ENCODE data around the gene HAP1. TPM values are rescaled to one million over a fixed set of nuclear protein-coding genes. Genes with fewer than 3 reads are reported as not detected.
"Not testable (repeated sequence)": the region's sequence is repeated elsewhere in the genome, so short reads cannot be mapped to it uniquely, and the experiment has no call there.

The HAP1 gene
- total RNA-seq, 2 donors from 2014 or later = not detected

DNA sequence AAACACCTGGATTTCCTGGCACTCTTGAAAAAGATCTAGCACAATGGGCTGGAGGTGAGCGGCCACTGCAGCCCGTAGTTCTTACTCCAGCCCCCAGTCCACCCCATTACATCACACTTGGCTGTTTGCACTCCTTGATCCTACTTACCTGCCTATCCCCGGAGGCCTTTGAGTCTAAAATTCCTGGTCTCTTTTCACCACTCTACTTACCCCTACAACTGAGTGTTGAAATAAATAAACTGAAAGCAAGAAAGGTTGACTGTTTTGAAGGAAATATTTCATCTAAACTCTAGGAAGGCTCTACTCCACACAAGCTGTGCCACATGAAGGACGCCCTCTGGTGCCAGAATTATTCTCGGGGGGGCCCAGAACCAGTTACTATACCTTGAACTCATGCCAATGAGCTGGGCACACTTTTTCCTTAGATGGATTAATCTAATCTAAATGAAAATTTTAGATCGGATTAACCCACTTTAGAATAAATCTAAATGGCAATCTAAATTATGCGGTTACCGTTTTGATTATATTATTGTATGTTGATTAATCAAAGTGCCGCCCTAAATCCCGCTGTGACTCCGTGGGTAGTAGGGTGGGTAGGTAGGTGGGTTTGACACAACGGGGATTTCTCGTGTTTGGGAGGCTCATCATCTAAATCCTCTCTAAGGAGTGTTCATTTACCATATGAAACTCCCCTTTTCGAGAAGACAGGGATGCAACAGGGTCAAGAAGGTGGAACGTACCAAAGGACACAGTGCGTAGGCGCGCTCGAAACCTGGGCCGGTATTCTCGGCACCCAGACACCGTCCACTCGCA lies 46.4 kb downstream of the HAP1 start:
- DNase-seq (ENCODE audit: low spot score in 2 of 2) (peak in 1 of 2 donors; percentile 46), ATAC-seq (no peak)
- H3K36me3 Mint-ChIP-seq = peaks cover 33 to 34% of the 10 kb centered on the region in 2 donors
- no peaks in the 10 kb centered on the region for H3K9me3 Mint-ChIP-seq
- peak overlapping the region; percentile 99 to 100 for H3K27ac Mint-ChIP-seq

DNA sequence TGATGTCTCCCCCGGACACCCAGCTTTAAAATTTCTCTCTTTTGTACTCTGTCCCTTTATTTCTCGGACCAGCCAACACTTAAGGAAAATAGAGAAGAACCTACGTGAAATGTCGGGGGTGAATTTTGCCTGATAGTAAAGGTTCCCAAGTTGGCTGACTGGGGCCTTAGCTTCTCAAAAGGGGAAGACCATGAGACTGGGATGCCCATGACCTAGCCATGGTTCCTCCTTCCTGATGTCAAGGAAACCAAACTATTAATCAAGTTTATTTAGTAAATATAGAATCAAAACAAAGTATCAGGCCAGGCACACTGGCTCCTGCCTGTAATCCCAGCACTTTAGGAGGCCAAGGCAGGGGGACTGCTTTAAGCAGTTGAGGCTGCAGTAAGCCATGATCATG lies 48.2 kb downstream of the HAP1 start:
- Mint-ChIP-seq H3K36me3 (peaks cover 17 to 18% of the 10 kb centered on the region in 2 donors), H3K9me3 (no peaks in the 10 kb centered on the region), H3K27ac (no peak overlapping the region)
- DNase-seq (ENCODE audit: low spot score in 2 of 2) (no peak), ATAC-seq (no peak)

DNA sequence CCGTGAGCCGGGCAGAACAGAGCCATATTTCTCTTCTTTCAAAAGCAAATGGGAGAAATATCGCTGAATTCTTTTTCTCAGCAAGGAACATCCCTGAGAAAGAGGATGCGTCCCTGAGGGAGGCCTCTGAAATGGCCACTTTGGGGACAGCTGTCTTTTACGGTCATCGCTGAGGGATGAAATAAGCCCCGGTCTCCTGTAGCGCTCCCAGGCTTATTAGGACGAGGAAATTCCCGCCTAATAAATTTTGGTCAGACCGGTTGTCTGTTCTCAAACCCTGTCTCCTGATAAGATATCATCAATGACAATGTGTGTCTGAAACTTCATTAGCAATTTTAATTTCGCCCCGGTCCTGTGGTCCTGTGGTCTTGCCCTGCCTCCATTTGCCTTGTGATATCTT lies 48.7 kb downstream of the HAP1 start:
- not testable (repeated sequence) for H3K27ac Mint-ChIP-seq; H3K9me3 Mint-ChIP-seq; DNase-seq (ENCODE audit: low spot score in 2 of 2); ATAC-seq
- H3K36me3 Mint-ChIP-seq = peaks cover 15 to 17% of the 10 kb centered on the region in 2 donors

DNA sequence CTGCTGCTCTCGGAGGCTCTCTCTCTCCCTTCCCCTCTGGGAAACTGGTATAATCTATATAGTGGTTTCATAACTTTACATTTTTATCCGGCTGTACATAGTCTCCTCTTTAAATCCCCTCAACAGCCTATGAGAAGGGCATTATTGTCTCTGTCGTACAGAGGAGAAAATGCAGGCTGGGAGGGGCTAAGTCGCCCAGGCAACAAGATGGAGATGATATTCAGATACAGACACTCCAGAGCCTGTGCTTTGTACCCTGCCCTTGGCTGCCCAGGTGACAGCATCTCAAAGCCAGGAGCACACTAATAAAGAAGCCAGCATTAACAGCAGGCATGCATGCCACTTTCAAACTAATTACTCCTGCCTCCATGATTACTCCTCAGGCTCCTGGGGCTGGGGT lies 50.4 kb downstream of the HAP1 start:
- no peak for ATAC-seq
- peaks cover 0 to 3% of the 10 kb centered on the region in 2 donors for H3K36me3 Mint-ChIP-seq
- DNase-seq (ENCODE audit: low spot score in 2 of 2) = no peak
- H3K27ac Mint-ChIP-seq = peak overlapping the region in 1 of 2 donors; percentile 26
- H3K9me3 Mint-ChIP-seq = no peaks in the 10 kb centered on the region

DNA sequence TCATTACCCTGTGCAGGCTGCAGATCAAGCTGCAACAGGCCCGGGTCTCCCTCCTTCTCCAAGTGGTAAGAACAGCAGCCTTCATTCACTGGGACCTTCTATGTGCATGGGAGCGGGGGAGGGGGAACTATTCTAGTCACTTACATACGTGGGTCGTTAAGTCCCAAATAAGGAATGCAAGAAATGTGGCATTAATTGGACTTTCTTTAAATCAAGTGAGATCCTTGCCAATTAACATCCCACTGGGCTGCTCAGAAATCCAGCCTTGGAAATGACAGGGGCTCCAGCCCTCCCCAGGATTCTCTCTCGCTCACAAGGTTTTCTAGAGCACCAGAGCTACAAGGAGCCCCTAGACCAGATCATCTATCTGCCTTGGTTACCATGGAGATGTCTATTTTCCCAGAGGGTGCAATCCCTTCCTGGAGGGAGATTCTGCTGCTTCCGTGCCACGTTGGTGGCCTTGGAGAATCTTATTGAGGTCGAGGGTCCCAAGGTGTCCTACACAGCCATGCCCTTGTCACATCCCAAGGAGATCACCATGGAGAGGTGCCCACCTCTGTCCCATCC lies 50.9 kb downstream of the HAP1 start:
- DNase-seq (ENCODE audit: low spot score in 2 of 2) = no peak

DNA sequence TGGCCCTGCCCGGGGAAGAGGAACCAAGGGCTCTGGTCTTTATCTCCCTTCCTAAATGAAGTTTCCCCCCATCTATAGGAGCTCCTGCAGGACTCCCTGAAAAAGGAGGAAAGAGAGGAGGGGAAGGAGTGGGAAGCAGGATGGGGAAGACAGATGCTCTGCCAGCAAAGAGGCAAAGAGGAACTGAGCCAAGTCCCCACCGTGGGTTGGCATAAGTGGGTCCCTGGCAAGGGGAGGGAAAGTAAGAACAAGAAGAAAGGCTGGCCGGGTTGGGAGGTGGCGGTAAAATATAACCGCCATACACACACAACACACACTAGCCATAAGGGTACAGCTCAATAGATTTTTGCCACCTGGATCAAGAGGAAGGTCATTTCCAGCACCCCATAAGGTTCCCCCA lies 51.8 kb downstream of the HAP1 start:
- DNase-seq (ENCODE audit: low spot score in 2 of 2) = no peak
- ATAC-seq = no peak
- H3K36me3 Mint-ChIP-seq = no peaks in the 10 kb centered on the region
- H3K9me3 Mint-ChIP-seq = no peaks in the 10 kb centered on the region
- H3K27ac Mint-ChIP-seq = peak overlapping the region in 1 of 2 donors; percentile 34

More for the DNA sequence above, 50.9 kb downstream of the HAP1 start:
- Mint-ChIP-seq H3K9me3 (no peaks in the 10 kb centered on the region), H3K36me3 (no peaks in the 10 kb centered on the region), H3K27ac (no peak overlapping the region)
- ATAC-seq = no peak

DNA sequence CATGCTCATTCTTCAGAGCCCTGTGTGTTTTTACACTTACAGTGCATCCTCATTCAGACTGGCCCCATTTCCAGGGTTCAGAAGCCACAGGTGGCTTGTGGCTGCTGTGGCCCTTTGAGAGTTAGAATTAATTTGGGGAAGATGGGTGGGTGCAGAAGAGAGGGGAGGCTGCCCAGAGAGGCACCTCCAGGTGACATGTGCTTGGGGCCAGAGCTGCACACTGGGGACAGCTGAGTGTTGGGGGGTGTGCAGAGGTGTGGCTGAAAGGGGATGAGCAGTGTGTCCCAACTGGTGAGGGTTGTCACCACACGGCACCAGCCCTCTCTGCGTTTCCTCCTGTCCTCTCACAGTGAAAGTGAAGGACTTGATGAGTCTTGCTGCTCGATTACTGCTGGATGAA lies 52.7 kb downstream of the HAP1 start:
- no peak for ATAC-seq
- H3K9me3 Mint-ChIP-seq = no peaks in the 10 kb centered on the region
- no peak for DNase-seq (ENCODE audit: low spot score in 2 of 2)
- no peaks in the 10 kb centered on the region for H3K36me3 Mint-ChIP-seq
- peak overlapping the region in 1 of 2 donors; percentile 34 for H3K27ac Mint-ChIP-seq

DNA sequence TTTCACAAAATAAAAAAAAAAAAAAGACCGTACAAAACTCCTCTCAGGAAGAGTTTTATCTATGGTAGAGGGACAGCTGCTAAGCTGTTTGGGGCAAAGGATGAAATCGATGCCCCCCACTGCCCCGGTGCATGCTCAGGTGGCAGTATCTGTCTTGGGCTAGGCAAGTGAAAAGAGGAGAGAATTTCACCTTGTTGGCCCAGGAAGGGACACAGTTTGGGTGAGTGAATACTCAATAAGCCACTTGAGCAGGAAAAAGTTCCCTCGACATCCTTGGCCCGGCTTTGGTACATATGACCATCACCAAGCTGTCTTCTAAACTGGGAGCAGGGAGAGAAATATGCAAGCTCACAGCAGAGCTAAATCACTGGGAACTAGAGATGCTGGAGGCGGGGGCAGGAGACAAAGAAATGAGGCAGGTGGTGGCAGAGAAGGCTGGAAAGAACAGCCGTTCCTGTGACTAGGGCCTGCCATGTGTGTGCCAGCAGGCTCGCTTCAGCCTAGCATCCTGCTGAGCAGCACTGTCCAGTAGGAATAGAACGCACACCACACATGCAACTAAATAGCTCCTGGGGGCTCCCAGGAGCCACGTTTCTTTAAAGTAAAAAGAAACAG lies 53.9 kb downstream of the HAP1 start:
- DNase-seq (ENCODE audit: low spot score in 2 of 2) (no peak), ATAC-seq (no peak)
- Mint-ChIP-seq H3K36me3 (peaks cover 0 to 4% of the 10 kb centered on the region in 2 donors), H3K27ac (peak overlapping the region in 1 of 2 donors; percentile 90), H3K9me3 (no peaks in the 10 kb centered on the region)

DNA sequence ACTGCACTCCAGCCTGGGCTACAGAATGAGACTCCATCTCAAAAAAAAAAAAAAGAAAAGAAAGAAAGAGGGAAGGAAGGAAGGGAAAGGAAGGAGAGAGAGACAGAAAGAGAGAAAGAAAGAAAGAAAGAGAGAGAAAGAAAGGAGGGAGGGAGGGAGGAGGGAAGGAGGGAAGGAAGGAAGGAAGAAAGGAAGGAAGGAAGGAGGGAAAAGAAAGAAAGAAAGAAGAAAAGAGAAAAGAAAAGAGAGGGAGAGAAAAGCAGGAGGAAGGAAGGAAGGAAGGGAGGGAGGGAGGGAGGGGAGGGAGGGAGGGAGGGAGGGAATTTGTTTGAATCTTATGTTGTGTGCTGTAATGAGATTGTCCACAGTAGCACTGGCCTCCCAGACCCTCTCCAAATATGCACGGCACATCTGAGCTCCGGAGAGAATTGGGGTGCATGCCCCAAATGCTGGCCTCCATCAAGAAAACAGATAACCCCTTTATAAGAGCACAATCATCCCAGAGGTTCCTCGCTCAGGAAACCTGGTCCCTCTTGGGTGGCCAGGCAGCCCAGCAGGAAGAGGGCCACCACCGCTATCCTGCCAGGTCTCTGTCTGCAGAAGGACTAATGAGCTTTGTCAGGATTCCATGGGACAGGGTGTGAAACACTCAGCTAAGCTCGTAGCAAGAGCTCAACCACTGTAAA lies 54.6 kb downstream of the HAP1 start:
- peak overlapping the region; percentile 86 to 90 for H3K27ac Mint-ChIP-seq
- no peaks in the 10 kb centered on the region for H3K9me3 Mint-ChIP-seq
- peaks cover 0 to 4% of the 10 kb centered on the region in 2 donors for H3K36me3 Mint-ChIP-seq
- DNase-seq (ENCODE audit: low spot score in 2 of 2) (no peak), ATAC-seq (no peak)

DNA sequence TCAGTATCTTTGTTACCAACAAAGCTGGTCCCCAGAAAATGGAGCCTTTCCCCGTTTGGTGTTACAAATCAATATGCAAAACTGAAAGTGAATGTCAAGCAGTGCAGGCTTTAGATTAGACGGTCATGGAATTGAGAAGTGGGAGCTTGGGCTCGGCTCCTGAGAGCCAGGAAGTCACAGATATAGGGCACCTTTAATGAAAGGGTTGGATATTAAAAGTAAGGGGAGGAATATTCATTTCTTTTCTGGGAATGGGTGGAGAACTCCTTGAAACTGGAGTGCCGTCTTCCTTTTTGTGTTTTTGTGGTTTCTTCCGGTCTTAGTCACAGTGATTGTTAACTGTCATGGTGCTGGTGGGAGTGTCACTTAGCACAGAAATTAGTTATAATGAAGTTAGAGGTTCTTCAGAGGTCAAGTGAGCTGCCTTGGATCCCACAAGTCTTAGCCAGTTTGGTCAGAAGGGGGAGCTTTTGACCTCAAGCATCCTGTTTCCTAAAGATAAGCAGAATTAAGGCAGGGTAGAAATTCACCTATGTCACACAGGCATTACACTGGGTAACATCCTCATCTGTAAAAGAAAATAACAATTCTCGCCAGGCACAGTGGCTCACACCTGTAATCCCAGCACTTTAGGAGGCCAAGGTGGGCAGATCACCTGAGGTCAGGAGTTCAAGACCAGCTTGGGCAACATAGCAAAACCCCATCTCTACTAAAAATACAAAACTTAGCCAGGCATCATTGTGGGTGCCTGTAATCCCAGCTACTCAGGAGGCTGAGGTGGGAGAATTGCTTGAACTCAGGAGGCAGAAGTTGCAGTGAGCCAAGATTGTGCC lies 55.3 kb downstream of the HAP1 start:
- ATAC-seq (peak; percentile 91), DNase-seq (ENCODE audit: low spot score in 2 of 2) (peak; percentile 58 to 69)
- peaks cover 0 to 4% of the 10 kb centered on the region in 2 donors for H3K36me3 Mint-ChIP-seq
- no peaks in the 10 kb centered on the region for H3K9me3 Mint-ChIP-seq
- H3K27ac Mint-ChIP-seq = peak overlapping the region; percentile 86 to 90

DNA sequence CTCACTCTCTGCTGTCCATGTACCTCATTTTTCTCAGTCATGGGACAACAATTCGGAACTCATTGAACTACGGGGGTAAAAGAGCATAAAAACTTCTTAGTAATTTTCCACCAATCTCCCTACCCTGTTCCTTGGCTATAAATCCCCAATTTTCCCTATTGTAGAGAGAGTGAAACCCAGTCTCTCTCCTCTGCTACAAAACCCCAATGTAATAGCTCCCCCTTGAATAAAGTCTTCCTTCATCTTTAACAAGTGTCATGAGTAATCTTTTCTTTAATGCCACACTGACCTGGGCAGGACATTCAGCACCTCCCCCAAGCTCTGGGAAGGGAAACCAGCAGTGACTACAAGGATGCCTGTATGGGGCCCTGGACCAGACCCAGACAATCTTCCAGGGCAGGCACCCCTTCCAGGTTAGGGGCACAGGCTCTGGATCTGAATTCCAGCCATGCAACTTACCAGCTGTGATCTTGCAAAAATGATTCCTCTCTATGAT lies 56.0 kb downstream of the HAP1 start:
- H3K27ac Mint-ChIP-seq = peak overlapping the region; percentile 86 to 90
- no peaks in the 10 kb centered on the region for H3K9me3 Mint-ChIP-seq
- ATAC-seq (peak; percentile 52 to 55), DNase-seq (ENCODE audit: low spot score in 2 of 2) (no peak)
- H3K36me3 Mint-ChIP-seq = peaks cover 0 to 4% of the 10 kb centered on the region in 2 donors

DNA sequence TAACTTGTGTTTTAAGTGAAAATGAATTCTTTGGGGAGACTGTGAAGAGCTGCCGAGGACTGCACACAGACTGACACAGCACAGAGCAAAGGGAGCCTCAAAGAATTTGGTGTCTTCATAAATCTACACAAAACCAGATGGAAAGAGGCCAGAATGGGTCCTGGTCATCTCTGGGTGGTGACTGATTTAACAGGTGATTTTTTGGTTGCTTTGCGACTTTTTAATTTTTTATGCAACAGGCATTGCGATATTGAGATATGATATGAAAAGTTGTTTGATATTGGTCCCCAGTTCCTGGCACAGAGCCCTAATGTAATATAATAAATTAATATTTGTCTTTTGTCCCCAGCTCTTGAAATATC lies 58.4 kb downstream of the HAP1 start:
- Mint-ChIP-seq H3K27ac (no peak overlapping the region), H3K9me3 (no peaks in the 10 kb centered on the region), H3K36me3 (peaks cover 0 to 4% of the 10 kb centered on the region in 2 donors)
- DNase-seq (ENCODE audit: low spot score in 2 of 2) (no peak), ATAC-seq (no peak)

DNA sequence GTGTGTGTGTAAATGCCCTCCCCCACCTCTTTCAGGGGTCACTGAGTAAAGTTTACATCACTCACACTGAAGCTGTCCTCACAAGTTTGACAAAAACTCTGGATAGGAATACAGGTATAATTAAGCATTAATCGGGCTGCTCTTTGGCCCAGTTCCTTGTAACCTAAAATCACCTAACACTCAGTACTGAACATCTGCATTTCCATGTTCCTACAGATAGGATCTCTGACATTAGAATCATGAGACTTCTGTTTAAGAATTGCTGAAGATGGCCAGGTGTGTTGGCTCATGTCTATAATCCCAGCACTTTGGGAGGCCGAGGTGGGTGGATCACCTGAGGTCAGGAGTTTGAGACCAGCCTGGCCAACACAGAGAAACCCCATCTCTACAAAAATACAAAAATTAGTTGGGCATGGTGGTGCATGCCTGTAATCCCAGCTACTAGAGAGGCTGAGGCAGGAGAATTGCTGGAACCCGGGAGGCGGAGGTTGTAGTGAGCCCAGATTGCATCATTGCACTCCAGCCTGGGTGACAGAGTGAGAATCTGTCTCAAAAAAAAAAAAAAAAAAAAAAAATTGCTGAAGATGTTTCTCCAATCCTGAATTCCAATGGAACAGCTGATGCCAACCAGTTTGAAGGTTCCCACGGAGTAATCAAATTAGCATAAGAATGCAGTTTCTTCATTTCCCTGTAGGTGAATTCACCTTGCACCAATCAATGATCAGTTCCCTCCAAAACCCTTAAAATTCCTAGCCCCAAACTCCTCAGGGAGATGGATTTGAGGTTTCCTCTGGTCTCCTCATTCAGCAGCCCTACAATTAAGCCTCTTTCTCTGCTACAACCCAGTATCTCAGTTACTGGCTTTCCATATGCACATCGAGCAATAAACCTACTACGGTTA lies 59.0 kb downstream of the HAP1 start:
- not testable (repeated sequence) for DNase-seq (ENCODE audit: low spot score in 2 of 2); ATAC-seq; H3K9me3 Mint-ChIP-seq; H3K36me3 Mint-ChIP-seq; H3K27ac Mint-ChIP-seq

Data from activated naive CD4-positive, alpha-beta T cell treated with anti-CD3 and anti-CD28 coated beads, Interleukin-2, amount 50 U/mL, for 72 hours (primary cell).